Fibroblast of pulmonary artery (primary cell): ENCODE data around the gene RHBDF2.

Source experiments
- DNase-seq: peaks from one replicate; pipeline ENCODE4 v3.0.0-alpha.2; 2010; ENCODE audit warnings: low read depth
- H3K4me3 ChIP-seq: replicated peaks from 2 replicates; pipeline ENCODE4 v1.5.1; 2011; ENCODE audit warnings: low read depth, mild to moderate bottlenecking, control low read depth, low read length, moderate library complexity
- TF ChIP-seq, protein P1 (sequence below): IDR thresholded peaks from 2 replicates; pipeline ENCODE4 v1.5.1; 2011; ENCODE audit warnings: mild to moderate bottlenecking, control low read depth, low read length, inconsistent platforms; ENCODE audit errors: missing control alignments

The RHBDF2 gene

DNA sequence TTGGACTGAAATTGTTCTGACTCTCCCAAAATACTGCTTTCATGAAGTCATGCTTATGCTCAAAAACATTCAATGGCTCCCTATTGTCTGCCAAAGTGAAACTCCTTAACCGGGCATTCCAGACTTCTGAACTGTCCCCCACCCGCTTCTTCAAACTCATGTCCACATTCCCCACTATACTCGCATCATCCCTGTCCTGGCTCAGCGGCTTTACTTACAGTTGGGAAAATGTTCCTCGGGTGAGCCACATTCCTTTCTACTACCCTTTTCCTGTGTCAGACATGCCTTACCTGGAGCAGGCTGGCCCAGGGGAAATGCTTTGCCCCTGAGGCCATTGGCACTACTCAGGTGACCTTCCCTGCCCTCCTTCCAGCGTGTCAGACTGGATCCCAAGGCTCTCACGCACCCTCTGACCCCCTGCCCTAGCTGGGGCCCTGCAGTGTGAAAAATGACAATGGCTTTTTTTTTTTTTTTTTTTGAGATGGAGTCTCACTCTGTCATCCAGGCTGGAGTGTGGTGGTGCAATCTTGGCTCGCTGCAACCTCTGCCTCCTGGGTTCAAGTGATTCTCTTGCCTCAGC, 30.9 kb upstream of the RHBDF2 start:
- TF ChIP-seq, protein P1, sequence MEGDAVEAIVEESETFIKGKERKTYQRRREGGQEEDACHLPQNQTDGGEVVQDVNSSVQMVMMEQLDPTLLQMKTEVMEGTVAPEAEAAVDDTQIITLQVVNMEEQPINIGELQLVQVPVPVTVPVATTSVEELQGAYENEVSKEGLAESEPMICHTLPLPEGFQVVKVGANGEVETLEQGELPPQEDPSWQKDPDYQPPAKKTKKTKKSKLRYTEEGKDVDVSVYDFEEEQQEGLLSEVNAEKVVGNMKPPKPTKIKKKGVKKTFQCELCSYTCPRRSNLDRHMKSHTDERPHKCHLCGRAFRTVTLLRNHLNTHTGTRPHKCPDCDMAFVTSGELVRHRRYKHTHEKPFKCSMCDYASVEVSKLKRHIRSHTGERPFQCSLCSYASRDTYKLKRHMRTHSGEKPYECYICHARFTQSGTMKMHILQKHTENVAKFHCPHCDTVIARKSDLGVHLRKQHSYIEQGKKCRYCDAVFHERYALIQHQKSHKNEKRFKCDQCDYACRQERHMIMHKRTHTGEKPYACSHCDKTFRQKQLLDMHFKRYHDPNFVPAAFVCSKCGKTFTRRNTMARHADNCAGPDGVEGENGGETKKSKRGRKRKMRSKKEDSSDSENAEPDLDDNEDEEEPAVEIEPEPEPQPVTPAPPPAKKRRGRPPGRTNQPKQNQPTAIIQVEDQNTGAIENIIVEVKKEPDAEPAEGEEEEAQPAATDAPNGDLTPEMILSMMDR, result no peak
- DNase-seq, result peak; percentile 53
- H3K4me3 ChIP-seq, result no peak overlapping the region

DNA sequence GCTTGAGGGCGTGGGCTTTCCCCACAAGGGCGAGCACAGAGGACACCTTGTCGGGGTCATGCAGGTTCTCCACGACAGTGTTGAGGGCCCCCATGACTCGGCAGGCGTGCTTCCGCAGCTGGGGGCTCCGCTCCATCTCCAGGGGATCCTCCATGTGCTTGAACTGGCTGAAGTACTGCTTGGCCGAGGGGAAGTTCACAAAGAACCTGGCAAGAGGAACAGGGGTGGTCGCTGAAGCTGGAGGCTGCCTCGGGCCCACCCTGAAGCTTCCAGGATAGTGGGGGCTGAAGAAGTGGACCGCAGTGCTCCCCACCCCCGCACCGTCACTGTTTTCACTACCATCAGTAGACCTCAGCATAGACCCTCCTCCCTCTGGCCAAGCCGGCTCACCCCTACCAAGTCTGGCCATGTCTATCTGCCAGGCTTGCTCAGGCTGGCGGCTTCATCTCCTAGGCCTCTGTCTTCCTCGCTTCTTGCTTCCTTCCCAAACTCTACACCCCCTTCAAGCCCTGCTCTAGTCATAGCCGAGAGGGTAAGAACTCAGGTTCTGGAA, 30.3 kb upstream of the RHBDF2 start:
- TF ChIP-seq, protein P1, result no peak
- no peak for DNase-seq
- H3K4me3 ChIP-seq, result no peak overlapping the region

DNA sequence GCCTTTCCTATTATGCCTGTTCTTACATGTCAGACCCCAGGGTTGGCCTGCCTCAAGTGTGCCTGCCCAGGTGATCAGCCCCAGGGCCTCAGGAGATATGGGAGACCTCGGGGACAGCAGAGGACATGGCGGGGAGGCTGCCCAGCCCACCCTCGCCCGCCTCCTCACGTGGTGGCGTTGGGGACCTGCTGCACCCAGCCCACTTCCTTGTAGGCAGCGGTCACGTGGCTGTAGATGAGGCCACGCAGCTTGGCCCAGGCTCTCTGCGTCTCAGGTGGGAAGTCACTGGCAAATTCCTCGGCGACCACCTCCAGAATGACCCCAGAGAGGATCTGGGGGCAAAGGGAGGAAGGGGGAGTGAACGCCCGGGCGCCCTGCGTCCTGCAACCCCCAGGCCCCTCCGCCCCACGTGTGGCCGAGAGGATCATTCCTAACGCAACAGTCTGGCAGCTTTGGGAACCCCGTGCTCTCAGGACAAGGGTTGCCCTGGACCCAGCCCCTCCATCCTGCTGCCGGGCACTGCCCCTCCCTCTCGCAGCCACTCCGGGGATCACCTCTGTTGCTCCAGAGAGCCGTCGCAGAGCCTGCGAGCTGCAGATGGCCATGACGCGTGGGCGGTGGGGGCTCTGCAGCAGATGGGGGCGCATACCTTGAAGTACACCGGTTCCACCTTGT, 29.7 kb upstream of the RHBDF2 start:
- H3K4me3 ChIP-seq, result no peak overlapping the region
- DNase-seq, result no peak
- TF ChIP-seq, protein P1, result no peak

DNA sequence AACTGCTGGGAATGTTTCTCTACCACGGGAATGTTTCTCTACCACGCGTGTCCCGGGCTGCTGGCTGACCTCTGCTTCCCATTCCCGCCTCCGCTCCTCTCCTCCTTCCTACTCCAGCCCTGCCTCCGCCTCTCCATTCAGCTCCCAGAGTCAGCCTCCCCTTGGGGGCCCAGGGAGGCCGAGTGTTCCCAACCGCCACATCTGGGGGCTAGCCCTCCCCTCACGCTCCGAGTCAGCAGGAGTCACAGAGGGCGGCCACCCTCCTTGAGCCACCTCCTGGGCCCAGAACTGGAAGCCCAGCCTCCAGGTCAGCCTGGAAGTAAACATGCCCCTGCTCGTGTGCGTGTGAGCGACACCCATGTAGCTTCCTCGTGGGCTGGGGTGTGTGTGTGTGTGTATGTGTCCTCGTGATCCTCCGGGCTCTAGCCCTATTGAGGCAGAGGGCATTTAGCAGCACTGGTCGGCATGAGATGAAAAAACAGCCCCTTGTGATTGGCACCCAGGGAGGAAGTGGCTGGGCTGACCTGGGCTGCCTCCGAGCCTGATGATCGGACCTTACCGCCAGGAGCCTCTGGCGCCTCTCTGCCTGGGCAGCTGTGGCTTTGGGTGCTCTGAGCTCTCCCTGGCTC, 29.0 kb upstream of the RHBDF2 start:
- TF ChIP-seq, protein P1, result no peak
- no peak overlapping the region for H3K4me3 ChIP-seq

DNA sequence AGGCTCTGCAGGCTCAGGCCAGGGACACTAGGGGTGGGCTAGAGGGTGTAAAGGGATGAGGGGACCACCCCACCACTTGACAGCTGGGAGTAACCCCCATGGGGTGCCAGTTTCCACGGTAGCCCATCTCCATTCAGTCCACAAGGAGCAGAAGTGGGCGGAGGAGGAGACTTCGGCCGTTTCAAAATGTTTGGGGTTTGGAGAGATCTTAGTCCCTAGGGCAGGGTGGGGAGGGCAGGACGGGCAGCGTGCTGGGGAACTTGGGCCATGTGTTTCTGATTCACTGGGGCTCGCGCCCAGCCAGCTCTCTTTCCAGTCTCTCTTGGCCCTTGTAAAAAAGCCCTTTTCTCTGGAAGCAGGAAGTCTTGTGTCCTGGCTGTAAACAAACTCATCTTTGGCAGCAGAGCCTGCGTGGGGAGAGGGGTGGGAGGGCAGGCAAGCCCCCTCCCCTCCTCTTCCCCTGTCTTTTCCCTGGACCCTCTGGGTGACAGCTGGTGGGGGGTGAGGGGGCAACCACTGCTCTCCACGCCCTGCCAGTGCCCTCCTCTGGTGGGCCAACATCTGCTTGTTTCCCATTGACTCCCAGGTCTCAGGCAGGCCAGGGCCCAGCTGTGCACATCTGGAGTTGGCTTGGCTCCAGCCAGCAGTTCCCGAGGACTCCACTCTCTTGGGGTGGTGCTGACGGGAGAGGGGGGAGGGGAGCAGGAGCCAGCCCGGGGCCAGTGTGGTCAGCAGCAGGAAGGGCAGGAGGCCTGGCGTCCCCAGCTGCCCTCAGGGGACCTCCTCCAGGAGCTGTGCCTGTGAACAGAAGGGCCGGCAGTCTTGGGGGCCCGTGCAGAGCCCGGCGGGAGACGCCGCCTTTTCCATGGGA, 28.2 kb upstream of the RHBDF2 start:
- DNase-seq, result peak; percentile 94
- H3K4me3 ChIP-seq, result no peak overlapping the region

More for the DNA sequence above, 29.0 kb upstream of the RHBDF2 start:
- DNase-seq, result no peak

DNA sequence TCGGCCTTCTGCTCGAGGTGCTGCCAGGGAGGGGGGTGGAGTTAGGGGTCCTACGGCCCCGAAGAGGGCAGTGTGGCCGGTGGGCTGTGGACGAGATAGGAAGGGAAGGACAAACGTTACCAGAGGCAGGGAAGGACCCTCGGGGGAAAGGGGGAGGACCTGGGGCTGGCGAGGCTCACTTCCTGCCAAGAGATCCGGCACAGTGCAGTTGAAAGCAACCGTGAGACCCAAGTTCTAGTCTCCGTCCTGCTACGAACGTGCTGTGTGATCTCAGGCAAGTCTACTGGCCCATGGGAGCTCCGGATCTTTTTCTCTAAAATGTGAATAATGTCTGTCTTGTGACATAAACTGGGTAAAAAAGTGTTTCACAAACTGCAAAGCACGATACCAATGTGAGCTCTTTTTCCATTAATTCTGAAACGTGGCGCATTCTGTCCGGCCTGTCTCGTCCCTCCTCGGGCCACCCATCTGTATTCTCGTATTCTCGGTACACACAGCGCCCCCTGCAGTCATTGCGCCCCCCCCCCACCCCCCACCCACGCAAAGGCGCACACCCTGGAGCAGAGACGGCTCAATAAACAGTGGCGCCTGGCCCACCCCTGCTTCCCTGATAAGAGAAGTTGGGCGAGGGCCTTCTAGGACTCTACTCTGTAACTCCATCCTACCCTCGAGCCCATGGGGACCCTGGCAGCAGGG, 27.5 kb upstream of the RHBDF2 start:
- peak; percentile 60 for DNase-seq

More for the DNA sequence above, 28.2 kb upstream of the RHBDF2 start:
- TF ChIP-seq, protein P1, result no peak

More for the DNA sequence above, 27.5 kb upstream of the RHBDF2 start:
- no peak overlapping the region for H3K4me3 ChIP-seq
- TF ChIP-seq, protein P1, result no peak
